Measurements from ENCODE around the gene FRMPD4. TPM values are rescaled to one million over a fixed set of nuclear protein-coding genes. Genes with fewer than 3 reads are reported as not detected.

Gene FRMPD4
- total RNA-seq, result not detected

DNA sequence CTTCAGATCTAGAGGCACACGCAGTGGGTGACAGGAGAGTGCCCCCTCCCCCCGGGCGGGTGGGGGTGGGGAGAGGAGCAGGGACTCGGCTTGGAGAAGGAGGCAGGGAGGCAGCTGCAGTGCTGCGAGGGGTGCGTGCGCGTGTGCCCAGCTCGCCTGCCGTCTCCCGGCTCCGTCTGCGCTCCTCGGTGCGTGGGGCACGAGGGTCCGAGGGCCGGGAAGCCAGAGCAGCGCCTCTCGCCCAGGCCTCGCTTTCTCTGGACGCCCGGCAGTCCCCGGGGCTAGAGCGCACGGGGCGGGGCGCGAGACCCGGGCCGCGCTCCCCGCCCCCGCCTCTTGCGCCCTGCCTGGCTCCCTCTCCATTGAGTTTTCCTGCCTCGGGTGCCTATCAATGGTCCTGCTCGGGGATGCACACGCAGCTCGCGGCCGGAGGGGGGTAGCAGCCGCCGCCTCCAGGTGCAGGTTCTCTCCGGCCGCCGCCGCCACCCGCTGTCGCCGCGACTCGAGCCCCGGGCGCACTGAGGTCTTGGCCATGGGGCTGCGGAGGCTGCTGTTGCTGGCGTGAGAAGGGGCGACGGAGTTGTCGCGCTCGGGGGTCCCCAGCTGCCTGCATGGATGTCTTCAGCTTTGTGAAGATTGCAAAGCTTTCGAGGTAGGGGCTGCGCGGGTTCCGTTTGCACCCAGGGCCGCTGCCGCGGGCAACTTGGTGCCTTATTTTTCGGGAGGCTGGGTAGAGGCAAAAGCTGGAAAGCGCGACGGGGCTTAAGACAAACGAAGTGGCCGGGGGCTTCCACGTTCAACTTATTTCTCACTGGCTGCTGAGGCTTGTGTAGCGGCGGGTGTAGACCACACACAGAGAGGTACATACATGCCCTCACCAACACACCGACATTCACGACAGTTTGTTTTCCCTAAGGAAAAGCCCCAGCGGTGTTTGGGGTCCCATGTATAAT lies at the start of gene FRMPD4:
Gene FRMPD4 (plus strand): TSS at position 113 of the 953 bp plus-strand sequence. CDS start 499 bp downstream, at position 612.
- Histone ChIP-seq H3K27me3 (no peaks in the 10 kb centered on the region), H3K4me3 (replicated peaks in 1 of 3) (no peak within 1 kb of the TSS), H3K9me3 (no peaks in the 10 kb centered on the region), H3K36me3 (no peaks in the 10 kb centered on the region), H3K27ac (no peak within 1 kb of the TSS), H3K4me1 (no peaks in the 10 kb centered on the region)
- intact Hi-C loops (cut with DNase I), result no loop called here
- TF ChIP-seq, protein P1, sequence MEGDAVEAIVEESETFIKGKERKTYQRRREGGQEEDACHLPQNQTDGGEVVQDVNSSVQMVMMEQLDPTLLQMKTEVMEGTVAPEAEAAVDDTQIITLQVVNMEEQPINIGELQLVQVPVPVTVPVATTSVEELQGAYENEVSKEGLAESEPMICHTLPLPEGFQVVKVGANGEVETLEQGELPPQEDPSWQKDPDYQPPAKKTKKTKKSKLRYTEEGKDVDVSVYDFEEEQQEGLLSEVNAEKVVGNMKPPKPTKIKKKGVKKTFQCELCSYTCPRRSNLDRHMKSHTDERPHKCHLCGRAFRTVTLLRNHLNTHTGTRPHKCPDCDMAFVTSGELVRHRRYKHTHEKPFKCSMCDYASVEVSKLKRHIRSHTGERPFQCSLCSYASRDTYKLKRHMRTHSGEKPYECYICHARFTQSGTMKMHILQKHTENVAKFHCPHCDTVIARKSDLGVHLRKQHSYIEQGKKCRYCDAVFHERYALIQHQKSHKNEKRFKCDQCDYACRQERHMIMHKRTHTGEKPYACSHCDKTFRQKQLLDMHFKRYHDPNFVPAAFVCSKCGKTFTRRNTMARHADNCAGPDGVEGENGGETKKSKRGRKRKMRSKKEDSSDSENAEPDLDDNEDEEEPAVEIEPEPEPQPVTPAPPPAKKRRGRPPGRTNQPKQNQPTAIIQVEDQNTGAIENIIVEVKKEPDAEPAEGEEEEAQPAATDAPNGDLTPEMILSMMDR (IDR thresholded peaks at IDR 0.05), result no peak
- no peak for TF ChIP-seq POLR2A (IDR thresholded peaks at IDR 0.05)
- DNase-seq, result no peak
- WGBS, 2 donors, result 0 to 7% methylated on average over 1 to 30 of the region's 80 CpGs

GRCh38 chrX:12089740-12090139 lies 48.5 kb upstream of the FRMPD4 start:
- no peaks in the 10 kb centered on the region for H3K4me1 ChIP-seq
- H3K36me3 ChIP-seq, result no peaks in the 10 kb centered on the region
- no peak for DNase-seq
- no peaks in the 10 kb centered on the region for H3K27me3 ChIP-seq
- no peak overlapping the region for H3K27ac ChIP-seq
- 82 to 95% methylated on average over 1 of the region's 1 CpG for WGBS, 2 donors
- no peak overlapping the region for H3K4me3 ChIP-seq (replicated peaks in 1 of 3)
- intact Hi-C loops (cut with DNase I), result no loop called here
- TF ChIP-seq, protein P1 (IDR thresholded peaks at IDR 0.05), result no peak
- no peak for TF ChIP-seq POLR2A (IDR thresholded peaks at IDR 0.05)
- H3K9me3 ChIP-seq, result no peaks in the 10 kb centered on the region

DNA sequence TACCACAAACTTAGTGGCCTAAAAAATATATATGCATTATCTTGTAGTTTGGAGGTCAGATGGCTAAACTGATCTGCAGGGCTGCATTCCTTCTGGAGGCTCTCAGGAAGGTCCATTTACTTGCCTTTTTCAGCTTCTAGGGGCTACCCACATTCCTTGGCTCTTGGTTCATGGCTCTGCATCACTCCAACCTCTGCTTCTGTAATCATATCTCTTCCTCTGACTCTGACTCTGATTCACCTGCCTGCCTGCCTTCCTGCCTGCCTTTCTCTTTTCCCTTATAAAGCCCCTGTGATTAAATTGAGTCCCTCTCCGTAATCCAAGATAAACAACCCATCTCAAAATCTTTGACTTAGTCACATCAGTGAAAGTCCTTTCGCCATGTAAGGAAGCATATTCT lies 25.0 kb upstream of the FRMPD4 start:
- Histone ChIP-seq H3K27me3 (no peaks in the 10 kb centered on the region), H3K27ac (no peak overlapping the region), H3K36me3 (no peaks in the 10 kb centered on the region), H3K4me3 (replicated peaks in 1 of 3) (no peak overlapping the region), H3K9me3 (no peaks in the 10 kb centered on the region), H3K4me1 (no peaks in the 10 kb centered on the region)
- no peak for TF ChIP-seq POLR2A (IDR thresholded peaks at IDR 0.05)
- TF ChIP-seq, protein P1 (IDR thresholded peaks at IDR 0.05), result no peak
- WGBS, 2 donors, result 75 to 95% methylated on average over 2 of the region's 2 CpGs
- intact Hi-C loops (cut with DNase I), result no loop called here
- DNase-seq, result no peak

DNA sequence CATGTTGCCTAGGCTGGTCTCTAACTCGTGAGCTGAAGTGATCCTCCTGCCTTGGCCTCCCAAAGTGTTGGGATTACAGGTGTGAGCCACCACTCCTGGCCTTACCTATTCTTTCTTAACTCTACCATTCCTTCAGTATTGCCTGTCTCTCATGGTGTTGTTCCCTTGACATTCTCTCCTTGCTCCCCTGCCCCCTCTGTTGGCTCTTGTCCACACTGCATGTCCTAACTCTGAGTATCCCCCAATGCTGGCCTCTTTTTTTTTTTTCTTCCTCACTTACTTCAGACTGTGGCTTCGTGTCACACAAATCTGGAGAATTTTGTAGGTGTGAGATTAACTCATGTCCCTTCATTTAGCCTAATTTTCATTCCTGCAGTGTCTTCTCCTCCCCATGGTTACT lies 22.9 kb upstream of the FRMPD4 start:
- no peak overlapping the region for H3K4me3 ChIP-seq (replicated peaks in 1 of 3)
- no peaks in the 10 kb centered on the region for H3K36me3 ChIP-seq
- no peak overlapping the region for H3K27ac ChIP-seq
- no peaks in the 10 kb centered on the region for H3K4me1 ChIP-seq
- intact Hi-C loops (cut with DNase I), result no loop called here
- TF ChIP-seq POLR2A (IDR thresholded peaks at IDR 0.05), result no peak
- TF ChIP-seq, protein P1 (IDR thresholded peaks at IDR 0.05), result no peak
- H3K27me3 ChIP-seq, result no peaks in the 10 kb centered on the region
- DNase-seq, result no peak
- 78 to 81% methylated on average over 2 of the region's 2 CpGs for WGBS, 2 donors
- H3K9me3 ChIP-seq, result no peaks in the 10 kb centered on the region

DNA sequence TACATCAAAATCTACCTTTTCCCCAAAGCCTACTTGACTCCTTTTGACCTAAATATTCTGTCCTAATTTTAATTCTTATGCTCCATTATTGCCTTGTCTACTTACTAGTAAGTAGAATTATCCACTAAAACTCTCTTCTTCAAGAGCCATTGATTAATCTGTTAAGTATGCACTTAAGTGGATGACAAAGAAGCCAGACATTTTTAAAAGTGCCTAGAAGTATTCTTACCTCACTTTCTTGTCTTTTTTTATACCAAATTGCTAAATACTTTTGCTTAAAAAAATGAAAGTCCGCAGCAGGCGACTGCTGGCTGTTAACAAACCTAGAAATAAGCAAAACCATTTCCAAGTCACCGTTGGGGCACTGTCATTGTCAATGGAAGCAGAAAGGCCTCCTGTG lies 20.1 kb upstream of the FRMPD4 start:
- intact Hi-C loops (cut with DNase I), result no loop called here
- no peaks in the 10 kb centered on the region for H3K9me3 ChIP-seq
- H3K36me3 ChIP-seq, result no peaks in the 10 kb centered on the region
- no peaks in the 10 kb centered on the region for H3K27me3 ChIP-seq
- H3K27ac ChIP-seq, result no peak overlapping the region
- 19 to 44% methylated on average over 3 of the region's 3 CpGs for WGBS, 2 donors
- no peak for DNase-seq
- TF ChIP-seq, protein P1 (IDR thresholded peaks at IDR 0.05), result no peak
- no peak for TF ChIP-seq POLR2A (IDR thresholded peaks at IDR 0.05)
- H3K4me1 ChIP-seq, result no peaks in the 10 kb centered on the region
- no peak overlapping the region for H3K4me3 ChIP-seq (replicated peaks in 1 of 3)
